Renal pelvis (tissue), 4 donors: ENCODE data around the gene MARCHF5. TPM values are rescaled to one million over a fixed set of nuclear protein-coding genes. Genes with fewer than 3 reads are reported as not detected.
"Not testable (repeated sequence)": the region's sequence is repeated elsewhere in the genome, so short reads cannot be mapped to it uniquely, and the experiment has no call there.

ENCODE experiments used
- DNase-seq: peaks from one replicate; pipeline ENCODE4 v3.0.0-alpha.2; 2013
- polyA plus RNA-seq, 3 donors: library from polyadenylated mRNA; unstranded; fragments of 120-200 nt; gene quantifications; one replicate each; pipeline ENCODE4 v1.2.1, GENCODE V29; 2013; ENCODE audit not compliant: insufficient read length in 3 of 3

MARCHF5 gene
- polyA plus RNA-seq, 3 donors, result 61.9 to 69.8 (median 65.9) TPM

DNA sequence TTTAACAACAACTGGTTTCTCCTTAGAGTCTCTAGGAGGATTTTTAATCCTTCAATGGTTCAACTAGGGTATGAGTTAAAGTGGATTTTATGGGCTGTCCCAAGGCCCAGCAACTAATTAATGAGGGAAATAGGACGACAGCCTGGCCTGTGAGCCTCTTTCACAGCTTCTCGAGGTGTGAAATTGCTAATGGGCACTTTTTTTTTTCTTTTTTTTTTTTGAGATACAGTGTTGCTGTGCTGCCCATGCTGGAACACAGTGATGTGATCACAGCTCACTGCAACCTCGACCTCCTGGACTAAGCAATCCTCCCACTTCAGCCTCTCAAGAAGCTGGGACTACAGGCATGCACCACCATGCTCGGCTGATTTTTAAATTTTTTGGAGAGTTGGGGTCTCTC, 87.0 kb downstream of the MARCHF5 start:
- no peak for DNase-seq

- DNase-seq, result no peak
These were observed 90.6 kb downstream of the MARCHF5 start for GRCh38 chr10:92381543-92381954.

- DNase-seq, result no peak
These were observed 91.7 kb downstream of the MARCHF5 start for GRCh38 chr10:92382631-92383030.

- no peak for DNase-seq
These were observed 93.8 kb downstream of the MARCHF5 start for GRCh38 chr10:92384741-92385140.

GRCh38 chr10:92385831-92386230, 94.9 kb downstream of the MARCHF5 start:
- DNase-seq, result no peak

DNA sequence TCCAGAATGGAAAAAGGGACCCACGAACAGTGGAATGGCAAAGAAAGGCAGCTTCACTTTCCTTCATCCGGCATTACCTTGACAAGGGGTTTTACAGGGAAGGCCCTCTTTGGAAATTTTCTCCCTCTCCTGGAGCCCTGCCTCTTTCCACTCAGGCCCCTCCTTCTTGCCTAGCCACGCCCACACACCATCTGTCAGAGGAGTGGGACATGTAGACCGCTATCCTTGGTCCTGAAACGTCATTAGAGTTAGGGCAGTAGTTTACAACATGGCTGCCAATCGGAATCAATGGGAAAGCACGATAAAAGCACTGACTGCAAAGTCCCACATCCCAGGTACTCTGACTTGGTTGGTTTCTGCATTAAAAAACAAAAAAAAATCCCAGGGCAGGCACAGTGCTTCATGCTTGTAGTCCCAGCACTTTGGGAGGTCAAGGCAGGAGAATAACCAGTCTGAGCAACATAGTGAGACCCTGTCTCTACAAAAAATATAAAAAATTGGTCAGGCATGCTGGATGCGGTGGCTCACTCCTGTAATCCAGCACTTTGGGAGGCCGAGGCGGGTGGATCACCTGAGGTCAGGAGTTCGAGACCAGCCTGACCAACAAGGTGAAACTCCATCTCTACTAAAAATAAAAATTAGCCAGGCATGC, 96.4 kb downstream of the MARCHF5 start:
- peak; percentile 80 for DNase-seq

DNA sequence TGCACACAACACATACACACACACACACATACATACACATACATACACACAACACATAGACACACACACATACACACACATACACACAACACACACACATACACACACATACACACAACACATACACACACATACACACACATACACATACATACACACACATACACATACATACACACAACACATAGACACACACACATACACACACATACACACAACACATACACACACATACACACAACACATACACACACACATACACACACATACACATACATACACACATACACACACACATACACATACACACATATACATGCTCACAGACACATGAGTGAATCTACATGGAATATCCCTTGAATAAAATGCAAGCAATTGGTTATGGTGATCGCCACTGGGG, 102.2 kb downstream of the MARCHF5 start:
- DNase-seq, result not testable (repeated sequence)

GRCh38 chr10:92395271-92395670, 104.3 kb downstream of the MARCHF5 start:
- no peak for DNase-seq

- not testable (repeated sequence) for DNase-seq
These were observed 111.3 kb downstream of the MARCHF5 start for GRCh38 chr10:92402234-92402633.

Other genes starting within 250 kb of the MARCHF5 start
- 1 to 10 TPM; 2.7 to 3.6 (median 2.8) TPM for gene CPEB3, start 89 bp upstream of the MARCHF5 start, polyA plus RNA-seq